H1 (cell line): ENCODE measurements around the gene ARHGEF19. TPM values are rescaled to one million over a fixed set of nuclear protein-coding genes. Genes with fewer than 3 reads are reported as not detected.

Source experiments
- CTCF ChIA-PET: fragments of 300-600 bp; sonication (Branson Sonifier 250); formaldehyde crosslinking; loops from one replicate; lab custom pipeline; 2021; ENCODE audit not compliant: partially characterized antibody; lab: Charles Lee
- POLR2A ChIA-PET: fragments of 300-600 bp; sonication (Branson Sonifier 250); formaldehyde crosslinking; loops from one replicate; lab custom pipeline; 2021; ENCODE audit warnings: inconsistent platforms; ENCODE audit not compliant: partially characterized antibody; lab: Charles Lee
- DNase-seq, 2 experiments: peaks; one replicate each; pipeline versions ENCODE4 v3.0.0 to v3.0.0-alpha.2; 2010 to 2022; ENCODE audit warnings: low spot score in 2 of 2, low read depth in 1 of 2, mixed read lengths in 1 of 2
- FAIRE-seq: peaks from 2 replicates; lab custom pipeline; 2011; peaks lifted over from hg19 to GRCh38; lab: Jason Lieb, UNC
- H2AFZ ChIP-seq: 2 replicates; pipeline ENCODE4 v1.8.1; 2012; ENCODE audit warnings: low read length, inconsistent platforms
- H2AK5ac ChIP-seq: 2 replicates; pipeline ENCODE4 v1.6.1; 2013; ENCODE audit warnings: low read depth, low read length
- H2BK120ac ChIP-seq: replicated peaks from 2 replicates; pipeline ENCODE3; 2013; ENCODE audit warnings: low read depth, low read length, inconsistent platforms
- H2BK12ac ChIP-seq: 2 replicates; pipeline ENCODE4 v1.6.1; 2013; ENCODE audit warnings: low read depth, low read length
- H2BK15ac ChIP-seq: 2 replicates; pipeline ENCODE4 v1.6.1; 2013; ENCODE audit warnings: low read length
- H2BK20ac ChIP-seq: 2 replicates; pipeline ENCODE4 v1.6.1; 2013; ENCODE audit warnings: low read length
- H2BK5ac ChIP-seq: 2 replicates; pipeline ENCODE4 v1.6.1; 2013; ENCODE audit warnings: low read depth, low read length
- H3K14ac ChIP-seq: 2 replicates; pipeline ENCODE4 v1.6.1; 2013; ENCODE audit warnings: inconsistent platforms; ENCODE audit not compliant: insufficient read length
- H3K18ac ChIP-seq: 2 replicates; pipeline ENCODE4 v1.6.1; 2013; ENCODE audit warnings: low read length; ENCODE audit errors: extremely low read depth
- H3K23ac ChIP-seq: 2 replicates; pipeline ENCODE4 v1.6.1; 2013; ENCODE audit warnings: inconsistent platforms; ENCODE audit not compliant: insufficient read length
- H3K23me2 ChIP-seq: 2 replicates; pipeline ENCODE4 v1.6.1; 2013; ENCODE audit warnings: low read depth, low read length
- H3K27ac ChIP-seq: 2 replicates; pipeline ENCODE4 v1.6.1; 2011; ENCODE audit warnings: low read depth, low read length, inconsistent platforms
- H3K27me3 ChIP-seq, 4 experiments: replicated peaks in 1 of 4; 1 replicate in 1 of 4; 2 replicates in 3 of 4; pipeline versions ENCODE4 v1.6.1 to v1.8.1; 2011 to 2013; ENCODE audit warnings: low read length in 3 of 4, mild to moderate bottlenecking in 3 of 4, inconsistent platforms in 2 of 4, mixed read lengths in 2 of 4, moderate library complexity in 1 of 4; ENCODE audit not compliant: control insufficient read depth in 3 of 4, insufficient read depth in 3 of 4; ENCODE audit errors: extremely low read depth in 1 of 4
- H3K36me3 ChIP-seq, 4 experiments: 2 replicates each; pipeline versions ENCODE4 v1.6.1 to v1.8.1; 2011 to 2013; ENCODE audit warnings: mild to moderate bottlenecking in 4 of 4, low read length in 3 of 4, moderate library complexity in 2 of 4, control low read depth in 1 of 4, inconsistent platforms in 1 of 4; ENCODE audit not compliant: insufficient read depth in 4 of 4, control insufficient read depth in 2 of 4
- H3K4ac ChIP-seq: replicated peaks from 2 replicates; pipeline ENCODE3; 2013; ENCODE audit warnings: low read length, low read depth, mixed read lengths, inconsistent platforms; ENCODE audit not compliant: insufficient read length
- H3K4me1 ChIP-seq, 4 experiments: replicated peaks in 1 of 4; 1 replicate in 1 of 4; 2 replicates in 3 of 4; pipeline versions ENCODE4 v1.6.1 to v1.8.1; 2011 to 2013; ENCODE audit warnings: low read length in 3 of 4, inconsistent platforms in 2 of 4, mixed read lengths in 1 of 4; ENCODE audit not compliant: insufficient read depth in 4 of 4, control insufficient read depth in 3 of 4
- H3K4me2 ChIP-seq, 2 experiments: 2 replicates each; pipeline versions ENCODE4 v1.6.1 to v1.8.1; 2011 to 2013; ENCODE audit warnings: low read depth in 2 of 2, low read length in 2 of 2, control low read depth in 1 of 2, inconsistent platforms in 1 of 2, mild to moderate bottlenecking in 1 of 2; ENCODE audit not compliant: insufficient read depth in 1 of 2
- H3K4me3 ChIP-seq, 4 experiments: fragments of 200-600, 300-600 bp in 1 of 4; sonication (generic), shearing (Covaris generic), sonication (Bioruptor Twin) in 1 of 4; 2 replicates each; pipeline versions ENCODE4 v1.5.1 to v1.8.1; 2011 to 2016; ENCODE audit warnings: low read length in 4 of 4, low read depth in 3 of 4, control low read depth in 2 of 4, inconsistent platforms in 2 of 4, mild to moderate bottlenecking in 2 of 4, mixed read lengths in 1 of 4, moderate library complexity in 1 of 4; ENCODE audit not compliant: insufficient read depth in 2 of 4; ENCODE audit errors: extremely low read depth in 1 of 4
- H3K56ac ChIP-seq: replicated peaks from 2 replicates; pipeline ENCODE3; 2013; ENCODE audit warnings: low read depth, mild to moderate bottlenecking, mixed read lengths, low read length, inconsistent platforms; ENCODE audit not compliant: insufficient read length
- H3K79me1 ChIP-seq: 2 replicates; pipeline ENCODE4 v1.6.1; 2013; ENCODE audit warnings: low read depth, low read length, control low read depth
- H3K79me2 ChIP-seq, 2 experiments: 2 replicates each; pipeline versions ENCODE4 v1.6.1 to v1.8.1; 2012 to 2013; ENCODE audit warnings: low read length in 2 of 2, mild to moderate bottlenecking in 2 of 2, inconsistent platforms in 1 of 2; ENCODE audit not compliant: insufficient read depth in 2 of 2, control insufficient read depth in 1 of 2
- H3K9ac ChIP-seq, 4 experiments: replicated peaks in 1 of 4; 1 replicate in 1 of 4; 2 replicates in 3 of 4; pipeline versions ENCODE4 v1.6.1 to v1.8.1; 2011 to 2013; ENCODE audit warnings: low read depth in 3 of 4, low read length in 3 of 4, control low read depth in 2 of 4, mild to moderate bottlenecking in 2 of 4, moderate library complexity in 2 of 4, inconsistent platforms in 1 of 4; ENCODE audit errors: extremely low read depth in 1 of 4
- H3K9me3 ChIP-seq, 2 experiments: 2 replicates each; pipeline versions ENCODE4 v1.6.1 to v1.8.1; 2012 to 2013; ENCODE audit warnings: mild to moderate bottlenecking in 2 of 2, moderate library complexity in 2 of 2, control low read depth in 1 of 2, inconsistent platforms in 1 of 2, low read depth in 1 of 2, low read length in 1 of 2, mixed read lengths in 1 of 2; ENCODE audit not compliant: insufficient read depth in 2 of 2
- H4K20me1 ChIP-seq, 2 experiments: replicated peaks in 1 of 2; 2 replicates each; pipeline versions ENCODE3 to v1.8.1; 2011 to 2013; ENCODE audit warnings: inconsistent platforms in 2 of 2, low read length in 2 of 2, mild to moderate bottlenecking in 1 of 2; ENCODE audit not compliant: insufficient read depth in 2 of 2, control insufficient read depth in 1 of 2
- H4K5ac ChIP-seq: 2 replicates; pipeline ENCODE4 v1.6.1; 2013; ENCODE audit warnings: low read length, low read depth, mixed read lengths, inconsistent platforms; ENCODE audit not compliant: insufficient read length
- H4K8ac ChIP-seq: 2 replicates; pipeline ENCODE4 v1.8.0; 2013; ENCODE audit warnings: mild to moderate bottlenecking, moderate library complexity, low read length, inconsistent platforms; ENCODE audit not compliant: insufficient read depth; ENCODE audit errors: extremely low read depth
- H4K91ac ChIP-seq: replicated peaks from 2 replicates; pipeline ENCODE3; 2013; ENCODE audit warnings: low read length, mixed read lengths, inconsistent platforms; ENCODE audit not compliant: insufficient read length
- EGR1 ChIP-seq: IDR thresholded peaks from 2 replicates; pipeline ENCODE4 v1.6.1; 2011; ENCODE audit warnings: low read depth, low read length, borderline replicate concordance
- SAP30 ChIP-seq: fragments of 300-600 bp; sonication (generic); IDR thresholded peaks from 2 replicates; pipeline ENCODE4 v1.7.1; 2012; ENCODE audit warnings: low read length, moderate library complexity, mild to moderate bottlenecking, inconsistent platforms; ENCODE audit not compliant: insufficient read depth, insufficient replicate concordance
- SP1 ChIP-seq: IDR thresholded peaks from 2 replicates; pipeline ENCODE4 v1.6.1; 2011; ENCODE audit warnings: low read depth, low read length
- TCF12 ChIP-seq: IDR thresholded peaks from 2 replicates; pipeline ENCODE4 v1.6.1; 2011; ENCODE audit warnings: low read depth, mild to moderate bottlenecking, low read length
- YY1 ChIP-seq: IDR thresholded peaks from 2 replicates; pipeline ENCODE4 v1.6.1; 2011; ENCODE audit warnings: low read depth, mild to moderate bottlenecking, low read length
- WGBS, 2 experiments: shearing (Covaris generic) in 1 of 2; methylation state at CpG; one replicate each; pipeline versions ENCODE4 v1.1.6 to v1.1.7; 2013 to 2015; ENCODE audit warnings: low lambda C conversion rate in 2 of 2, mixed read lengths in 2 of 2, inconsistent platforms in 1 of 2, low coverage in 1 of 2, missing lambda C conversion rate in 1 of 2; ENCODE audit not compliant: insufficient replicate concordance in 2 of 2, insufficient coverage in 1 of 2, insufficient read length in 1 of 2; ENCODE audit errors: extremely low coverage in 1 of 2, missing lambda C conversion rate in 1 of 2; 5-methylcytosine and 5-hydroxymethylcytosine counted together
- polyA plus RNA-seq, 7 experiments: library from polyadenylated mRNA; depleted of rRNA in 3 of 7; stranded (reverse) in 5 of 7; unstranded in 2 of 7; fragments of >200 nt in 5 of 7; fragments of 200-250 nt in 2 of 7; gene quantifications; 1 replicate in 5 of 7; 2 replicates in 1 of 7; 4 replicates in 1 of 7; pipeline versions ENCODE4 v1.2.1 to v1.2.3, GENCODE V29; 2011 to 2013; ENCODE audit warnings: missing spikeins in 2 of 7, mixed read lengths in 2 of 7
- total RNA-seq: library from RNA; stranded (reverse); fragmentation: NEBNext Ultra II Directional; extraction: Animal tissue kit (Norgen Biotek cat#: 25700); gene quantifications from 2 replicates; pipeline ENCODE4 v1.2.1, GENCODE V29; 2021
- TF ChIP-seq, protein P1 (sequence below): IDR thresholded peaks from 2 replicates; pipeline ENCODE4 v1.6.1; 2012; ENCODE audit warnings: inconsistent platforms

ARHGEF19 gene
- total and polyA plus RNA-seq, 2 of the 8 experiments (the other 6 are each of a cell fraction or from before 2014, with no cell fraction given): 47.5 to 56.4 TPM

DNA sequence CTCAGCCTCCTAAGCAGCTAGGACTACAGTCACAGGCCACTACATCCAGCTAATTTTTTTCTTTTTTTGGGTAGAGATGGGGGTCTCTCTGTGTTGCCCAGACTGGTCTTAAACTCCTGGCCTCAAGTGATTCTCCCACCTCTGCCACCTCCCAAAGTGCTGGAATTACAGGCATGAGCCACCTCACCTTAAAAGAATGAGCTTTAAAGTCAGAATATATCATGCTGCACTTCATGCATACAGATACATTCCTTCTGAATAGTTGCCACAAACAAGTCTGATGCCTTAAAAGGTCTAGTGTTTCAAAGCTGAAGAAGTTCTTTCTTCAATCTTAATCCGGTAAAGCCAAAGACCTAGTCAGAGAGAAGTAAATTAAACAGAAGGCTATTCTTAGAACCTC lies 48.4 kb upstream of the ARHGEF19 start:
- Histone ChIP-seq H3K56ac (no peak overlapping the region), H3K79me1 (no peaks in the 10 kb centered on the region; the same call in 1 of the 2 replicates), H3K4me3 (no peak overlapping the region), H3K4me1 (no peaks in the 10 kb centered on the region; a peak in 1 of 7 replicates), H2BK12ac (no peak overlapping the region), H3K9me3 (no peaks in the 10 kb centered on the region), H3K27me3 (no peaks in the 10 kb centered on the region), H3K4ac (no peak overlapping the region), H4K5ac (no peak overlapping the region), H3K14ac (no peak overlapping the region), H2BK120ac (no peak overlapping the region), H3K18ac (no peak overlapping the region), H2BK5ac (no peak overlapping the region), H3K9ac (no peak overlapping the region), H4K91ac (no peak overlapping the region), H3K23ac (no peak overlapping the region), H2AFZ (no peak overlapping the region), H3K4me2 (no peak overlapping the region), H4K8ac (no peak overlapping the region), H3K23me2 (no peaks in the 10 kb centered on the region), H4K20me1 (no peaks in the 10 kb centered on the region), H3K27ac (no peak overlapping the region), H3K79me2 (peaks cover 0 to 3% of the 10 kb centered on the region in 2 experiments; a peak in 1 of 4 replicates), H2BK15ac (no peak overlapping the region), H2AK5ac (no peak overlapping the region; the same call in 1 of the 2 replicates), H2BK20ac (no peak overlapping the region), H3K36me3 (peaks cover 0 to 2% (median under 1%) of the 10 kb centered on the region in 4 experiments; a peak in 2 of 8 replicates)
- POLR2A ChIA-PET: interaction anchor here (1.0 to 1.6 kb wide), 3 partner anchors 15 to 48 kb away, joined by 3 read pairs; partner anchors contain the start of gene ARHGEF19
- TF ChIP-seq, protein P1, sequence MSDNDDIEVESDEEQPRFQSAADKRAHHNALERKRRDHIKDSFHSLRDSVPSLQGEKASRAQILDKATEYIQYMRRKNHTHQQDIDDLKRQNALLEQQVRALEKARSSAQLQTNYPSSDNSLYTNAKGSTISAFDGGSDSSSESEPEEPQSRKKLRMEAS: no peak
- TF ChIP-seq TCF12 (no peak), SP1 (no peak), EGR1 (no peak), SAP30 (no peak), YY1 (no peak)
- 91% methylated on average over 1 of the region's 1 CpG; no CpG with 5 or more reads in 1 of the 2 experiments for WGBS, 2 experiments
- DNase-seq (no peak), FAIRE-seq (no peak)
- CTCF ChIA-PET: interaction anchor here (0.7 to 3.5 kb wide), 6 partner anchors 10 to 182 kb away, joined by 3 to 14 read pairs (median 3); no protein-coding TSS in a partner anchor
